Measurements from ENCODE around the gene TNS3.
A peak's percentile ranks its signal among the peaks of the same experiment; 100 is the strongest.

Gene TNS3

GRCh38 chr7:47231627-47232026, 350.3 kb downstream of the TNS3 start:
- Histone ChIP-seq H3K18ac (ENCODE audit: low read depth in 1 of 2, low read length in 2 of 2) (peak overlapping the region in 1 of 2 experiments; percentile 70), H2BK12ac (ENCODE audit: low read length in 2 of 2) (peak overlapping the region in 1 of 2 experiments; percentile 34), H3K27me3 (ENCODE audit: control insufficient read depth in 1 of 2, insufficient read depth in 1 of 2, low read length in 2 of 2) (peaks cover 0 to 15% of the 10 kb centered on the region in 2 experiments), H3K9ac (ENCODE audit: low read length) (no peak overlapping the region), H4K91ac (ENCODE audit: low read length) (peak overlapping the region; percentile 84), H3K4me2 (ENCODE audit: low read length, poor library complexity, severe bottlenecking) (no peak overlapping the region), H2BK120ac (ENCODE audit: low read depth, low read length) (no peak overlapping the region), H2AFZ (ENCODE audit: low read depth, low read length) (no peak overlapping the region), H3K9me3 (ENCODE audit: control insufficient read depth, low read length) (no peaks in the 10 kb centered on the region), H2BK5ac (ENCODE audit: low read depth, low read length, poor library complexity, severe bottlenecking) (no peak overlapping the region), H2AK5ac (ENCODE audit: low read length, severe bottlenecking) (peak overlapping the region; percentile 42), H3K27ac (ENCODE audit: low read length, poor library complexity, severe bottlenecking) (no peak overlapping the region), H2BK15ac (ENCODE audit: low read depth, poor library complexity, severe bottlenecking) (no peak overlapping the region), H3K36me3 (ENCODE audit: control insufficient read depth in 1 of 2, insufficient read depth in 2 of 2, low read depth in 1 of 2, low read length in 2 of 2) (no peaks in the 10 kb centered on the region), H3K23ac (ENCODE audit: low read length in 2 of 2) (no peak overlapping the region), H3K14ac (ENCODE audit: low read length in 2 of 2) (no peak overlapping the region), H3K79me1 (replicated peaks; ENCODE audit: low read length, poor library complexity, severe bottlenecking) (no peaks in the 10 kb centered on the region), H3K4ac (ENCODE audit: low read depth in 1 of 2, low read length in 2 of 2) (no peak overlapping the region), H3K4me3 (ENCODE audit: insufficient read depth in 1 of 2, low read depth in 1 of 2, low read length in 2 of 2) (no peak overlapping the region), H3K4me1 (ENCODE audit: control insufficient read depth, insufficient read depth, low read depth, low read length) (peaks cover 22% of the 10 kb centered on the region), H4K8ac (ENCODE audit: low read length) (no peak overlapping the region)
- no peak for DNase-seq
- 100% methylated on average over 1 of the region's 1 CpG for WGBS

- H3K9me3 ChIP-seq (ENCODE audit: control insufficient read depth, low read length), result no peaks in the 10 kb centered on the region
Measured at GRCh38 chr7:47231032-47231431, 350.9 kb downstream of the TNS3 start.

GRCh38 chr7:47228386-47229014, 353.4 kb downstream of the TNS3 start:
- Histone ChIP-seq H3K79me1 (replicated peaks; ENCODE audit: low read length, poor library complexity, severe bottlenecking) (no peaks in the 10 kb centered on the region), H3K27me3 (ENCODE audit: control insufficient read depth in 1 of 2, insufficient read depth in 1 of 2, low read length in 2 of 2) (peaks cover 0 to 15% of the 10 kb centered on the region in 2 experiments), H3K9ac (ENCODE audit: low read length) (no peak overlapping the region), H3K23ac (ENCODE audit: low read length in 2 of 2) (no peak overlapping the region), H4K8ac (ENCODE audit: low read length) (peak overlapping the region; percentile 77), H2AFZ (ENCODE audit: low read depth, low read length) (no peak overlapping the region), H3K4me1 (ENCODE audit: control insufficient read depth, insufficient read depth, low read depth, low read length) (peaks cover 22% of the 10 kb centered on the region), H2AK5ac (ENCODE audit: low read length, severe bottlenecking) (peak overlapping the region; percentile 16), H3K4me2 (ENCODE audit: low read length, poor library complexity, severe bottlenecking) (no peak overlapping the region), H3K18ac (ENCODE audit: low read depth in 1 of 2, low read length in 2 of 2) (peak overlapping the region; percentile 83 to 95), H3K27ac (ENCODE audit: low read length, poor library complexity, severe bottlenecking) (no peak overlapping the region), H2BK5ac (ENCODE audit: low read depth, low read length, poor library complexity, severe bottlenecking) (no peak overlapping the region), H4K91ac (ENCODE audit: low read length) (peak overlapping the region; percentile 40), H3K9me3 (ENCODE audit: control insufficient read depth, low read length) (no peaks in the 10 kb centered on the region), H2BK120ac (ENCODE audit: low read depth, low read length) (peak overlapping the region; percentile 86), H3K4ac (ENCODE audit: low read depth in 1 of 2, low read length in 2 of 2) (peak overlapping the region in 1 of 2 experiments; percentile 87), H3K36me3 (ENCODE audit: control insufficient read depth in 1 of 2, insufficient read depth in 2 of 2, low read depth in 1 of 2, low read length in 2 of 2) (no peaks in the 10 kb centered on the region), H2BK15ac (ENCODE audit: low read depth, poor library complexity, severe bottlenecking) (peak overlapping the region; percentile 84), H3K14ac (ENCODE audit: low read length in 2 of 2) (peak overlapping the region in 1 of 2 experiments; percentile 87), H2BK12ac (ENCODE audit: low read length in 2 of 2) (peak overlapping the region; percentile 85 to 93), H3K4me3 (ENCODE audit: insufficient read depth in 1 of 2, low read depth in 1 of 2, low read length in 2 of 2) (no peak overlapping the region)
- WGBS, result 94% methylated on average over 11 of the region's 11 CpGs
- no peak for DNase-seq

More at GRCh38 chr7:47231032-47231431, 350.9 kb downstream of the TNS3 start:
- Histone ChIP-seq H2BK15ac (ENCODE audit: low read depth, poor library complexity, severe bottlenecking) (no peak overlapping the region), H3K14ac (ENCODE audit: low read length in 2 of 2) (peak overlapping the region in 1 of 2 experiments; percentile 18), H3K27ac (ENCODE audit: low read length, poor library complexity, severe bottlenecking) (no peak overlapping the region), H3K4me2 (ENCODE audit: low read length, poor library complexity, severe bottlenecking) (no peak overlapping the region), H3K79me1 (replicated peaks; ENCODE audit: low read length, poor library complexity, severe bottlenecking) (no peaks in the 10 kb centered on the region), H2BK120ac (ENCODE audit: low read depth, low read length) (no peak overlapping the region), H3K27me3 (ENCODE audit: control insufficient read depth in 1 of 2, insufficient read depth in 1 of 2, low read length in 2 of 2) (peaks cover 0 to 15% of the 10 kb centered on the region in 2 experiments), H2BK5ac (ENCODE audit: low read depth, low read length, poor library complexity, severe bottlenecking) (no peak overlapping the region), H4K8ac (ENCODE audit: low read length) (peak overlapping the region; percentile 12), H3K4me3 (ENCODE audit: insufficient read depth in 1 of 2, low read depth in 1 of 2, low read length in 2 of 2) (no peak overlapping the region), H3K4me1 (ENCODE audit: control insufficient read depth, insufficient read depth, low read depth, low read length) (peaks cover 22% of the 10 kb centered on the region), H2AK5ac (ENCODE audit: low read length, severe bottlenecking) (no peak overlapping the region), H2BK12ac (ENCODE audit: low read length in 2 of 2) (peak overlapping the region; percentile 60 to 75), H2AFZ (ENCODE audit: low read depth, low read length) (no peak overlapping the region), H3K9ac (ENCODE audit: low read length) (no peak overlapping the region), H3K18ac (ENCODE audit: low read depth in 1 of 2, low read length in 2 of 2) (peak overlapping the region; percentile 8 to 54), H4K91ac (ENCODE audit: low read length) (peak overlapping the region; percentile 14), H3K4ac (ENCODE audit: low read depth in 1 of 2, low read length in 2 of 2) (peak overlapping the region in 1 of 2 experiments; percentile 19), H3K23ac (ENCODE audit: low read length in 2 of 2) (no peak overlapping the region), H3K36me3 (ENCODE audit: control insufficient read depth in 1 of 2, insufficient read depth in 2 of 2, low read depth in 1 of 2, low read length in 2 of 2) (no peaks in the 10 kb centered on the region)
- 90% methylated on average over 3 of the region's 3 CpGs for WGBS
- peak; percentile 10 for DNase-seq

GRCh38 chr7:47227762-47228177, 354.1 kb downstream of the TNS3 start:
- Histone ChIP-seq H3K4ac (ENCODE audit: low read depth in 1 of 2, low read length in 2 of 2) (no peak overlapping the region), H3K4me1 (ENCODE audit: control insufficient read depth, insufficient read depth, low read depth, low read length) (peaks cover 22% of the 10 kb centered on the region), H2BK5ac (ENCODE audit: low read depth, low read length, poor library complexity, severe bottlenecking) (no peak overlapping the region), H3K27me3 (ENCODE audit: control insufficient read depth in 1 of 2, insufficient read depth in 1 of 2, low read length in 2 of 2) (peaks cover 0 to 15% of the 10 kb centered on the region in 2 experiments), H2BK120ac (ENCODE audit: low read depth, low read length) (no peak overlapping the region), H3K4me2 (ENCODE audit: low read length, poor library complexity, severe bottlenecking) (peak overlapping the region; percentile 31), H3K23ac (ENCODE audit: low read length in 2 of 2) (no peak overlapping the region), H3K79me1 (replicated peaks; ENCODE audit: low read length, poor library complexity, severe bottlenecking) (no peaks in the 10 kb centered on the region), H2AFZ (ENCODE audit: low read depth, low read length) (no peak overlapping the region), H2BK12ac (ENCODE audit: low read length in 2 of 2) (peak overlapping the region in 1 of 2 experiments; percentile 81), H2BK15ac (ENCODE audit: low read depth, poor library complexity, severe bottlenecking) (no peak overlapping the region), H3K27ac (ENCODE audit: low read length, poor library complexity, severe bottlenecking) (peak overlapping the region; percentile 37), H3K18ac (ENCODE audit: low read depth in 1 of 2, low read length in 2 of 2) (peak overlapping the region; percentile 74 to 91), H3K36me3 (ENCODE audit: control insufficient read depth in 1 of 2, insufficient read depth in 2 of 2, low read depth in 1 of 2, low read length in 2 of 2) (no peaks in the 10 kb centered on the region), H3K14ac (ENCODE audit: low read length in 2 of 2) (no peak overlapping the region), H4K91ac (ENCODE audit: low read length) (no peak overlapping the region), H2AK5ac (ENCODE audit: low read length, severe bottlenecking) (no peak overlapping the region), H3K4me3 (ENCODE audit: insufficient read depth in 1 of 2, low read depth in 1 of 2, low read length in 2 of 2) (no peak overlapping the region), H4K8ac (ENCODE audit: low read length) (peak overlapping the region; percentile 68), H3K9me3 (ENCODE audit: control insufficient read depth, low read length) (no peaks in the 10 kb centered on the region), H3K9ac (ENCODE audit: low read length) (no peak overlapping the region)
- DNase-seq, result peak; percentile 98
- under 1% methylated on average over 6 of the region's 6 CpGs for WGBS

Measured in mesenchymal stem cell (in vitro differentiated cells and primary cell).